ENCODE data around the gene FSTL5.
"Not testable (repeated sequence)": the region's sequence is repeated elsewhere in the genome, so short reads cannot be mapped to it uniquely, and the experiment has no call there.

Gene FSTL5

DNA sequence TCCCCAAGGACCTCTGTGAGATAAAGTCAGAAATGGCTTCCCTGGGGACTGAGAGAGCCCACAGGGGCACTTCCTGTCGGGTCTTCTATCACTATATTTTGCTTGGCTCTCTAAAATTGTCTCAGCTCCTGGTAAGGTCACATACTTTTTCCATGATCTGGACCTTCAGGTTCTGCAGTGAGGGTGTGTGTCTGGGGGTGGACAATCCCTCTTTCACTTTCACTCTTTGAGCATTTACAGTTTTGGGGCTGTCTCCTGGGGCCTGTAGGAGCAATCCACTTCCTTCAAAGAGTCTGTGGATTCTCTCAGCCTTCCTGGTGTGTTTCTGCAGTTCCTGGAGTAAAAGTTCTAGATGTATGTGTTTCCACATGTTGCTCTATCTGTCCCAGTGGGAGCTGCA lies 335.7 kb downstream of the FSTL5 start:
- no peak for DNase-seq

DNA sequence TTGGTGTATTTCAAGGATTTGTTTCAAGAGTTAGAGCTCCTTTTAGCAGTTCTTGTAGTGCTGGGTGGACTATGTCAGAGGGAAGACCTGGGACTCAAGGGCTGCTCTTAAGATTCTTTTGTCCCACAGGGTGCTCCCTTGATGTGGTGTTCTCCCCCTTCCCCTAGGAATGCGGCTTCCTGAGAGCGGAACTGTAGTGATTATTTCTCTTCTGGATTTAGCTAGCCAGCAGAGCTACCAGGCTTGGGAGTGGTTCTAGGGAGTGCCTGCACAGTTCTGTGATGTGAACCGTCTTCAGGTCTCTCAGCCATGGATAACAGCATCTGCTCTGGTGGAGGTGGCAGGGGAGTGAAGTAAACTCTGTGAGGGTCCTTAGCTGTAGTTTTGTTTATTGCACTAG lies 336.8 kb downstream of the FSTL5 start:
- DNase-seq: no peak

DNA sequence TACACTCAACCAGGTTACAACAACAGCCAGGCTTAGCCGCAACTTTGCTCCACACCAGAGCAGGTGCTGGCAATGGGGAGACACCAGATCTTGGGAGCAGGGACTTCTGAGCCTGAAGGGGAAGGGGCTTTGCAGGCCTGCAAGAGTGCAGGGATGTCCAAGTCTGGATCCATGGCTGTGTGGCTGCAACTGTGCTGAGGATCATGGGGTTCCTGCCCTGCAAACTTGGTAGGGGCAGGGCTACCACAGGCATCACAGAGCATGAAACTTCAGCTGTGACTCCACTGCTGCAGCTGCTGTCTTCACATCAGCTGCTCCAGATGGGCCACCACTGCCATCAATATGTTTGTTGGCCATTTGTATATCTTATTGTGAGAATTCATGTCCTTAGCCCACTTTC lies 340.4 kb downstream of the FSTL5 start:
- no peak for DNase-seq

DNA sequence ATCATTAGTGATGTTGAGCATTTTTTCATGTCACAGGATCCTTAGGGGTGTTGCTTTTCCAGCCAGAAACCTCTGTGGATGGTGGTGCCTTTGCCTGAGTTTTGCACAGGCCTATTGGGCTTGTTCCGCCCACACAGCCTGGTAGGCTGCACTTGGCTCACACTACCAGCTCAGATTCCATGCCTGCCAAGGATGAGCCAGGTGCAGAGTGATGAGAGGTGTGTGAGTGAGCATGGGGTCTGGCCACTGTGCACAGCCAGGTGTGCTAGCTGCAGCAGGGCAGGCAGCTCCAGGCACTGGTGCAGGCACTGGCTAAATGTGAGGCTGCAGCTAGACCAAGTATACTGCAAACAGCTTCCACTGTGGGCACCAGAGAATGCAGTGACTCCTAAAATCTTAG lies 341.6 kb downstream of the FSTL5 start:
- no peak for DNase-seq

DNA sequence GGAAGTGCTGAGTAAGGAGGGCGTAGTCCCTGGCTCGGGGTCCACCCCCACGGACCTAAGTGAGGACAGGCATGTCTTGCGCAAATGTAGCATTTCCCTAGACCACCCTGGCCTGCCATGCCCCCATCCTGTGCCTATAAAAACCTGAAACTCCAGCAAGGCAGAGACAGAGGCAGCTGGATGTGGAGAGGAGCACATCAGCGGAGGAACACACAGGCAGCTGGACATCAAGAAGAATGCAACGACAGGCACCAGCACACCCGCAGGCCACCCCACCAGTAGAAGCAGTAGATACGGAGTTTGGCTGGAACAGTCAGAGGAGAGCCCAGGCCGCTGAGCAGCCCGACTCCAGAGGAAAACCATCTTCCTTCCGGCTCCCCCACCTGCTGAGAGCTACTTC lies 345.9 kb downstream of the FSTL5 start:
- no peak for DNase-seq

DNA sequence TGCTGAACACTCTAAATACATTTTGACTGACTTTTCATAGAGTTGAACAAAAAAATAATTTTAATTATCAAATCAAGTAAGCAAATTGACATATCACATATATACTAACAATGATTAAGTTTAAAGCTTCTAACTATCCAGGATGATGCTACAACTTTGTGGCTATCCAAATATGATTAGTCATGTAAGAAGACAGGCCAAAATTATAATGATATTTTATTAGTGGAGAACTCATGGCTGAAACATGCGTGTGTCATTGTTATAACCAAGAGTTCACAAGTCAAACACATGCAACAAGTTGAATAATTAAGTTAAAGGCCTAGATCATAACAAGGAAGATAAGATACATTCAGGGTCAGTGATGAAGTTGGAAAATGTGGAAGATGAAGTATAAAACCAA lies 346.8 kb downstream of the FSTL5 start:
- no peak for DNase-seq

DNA sequence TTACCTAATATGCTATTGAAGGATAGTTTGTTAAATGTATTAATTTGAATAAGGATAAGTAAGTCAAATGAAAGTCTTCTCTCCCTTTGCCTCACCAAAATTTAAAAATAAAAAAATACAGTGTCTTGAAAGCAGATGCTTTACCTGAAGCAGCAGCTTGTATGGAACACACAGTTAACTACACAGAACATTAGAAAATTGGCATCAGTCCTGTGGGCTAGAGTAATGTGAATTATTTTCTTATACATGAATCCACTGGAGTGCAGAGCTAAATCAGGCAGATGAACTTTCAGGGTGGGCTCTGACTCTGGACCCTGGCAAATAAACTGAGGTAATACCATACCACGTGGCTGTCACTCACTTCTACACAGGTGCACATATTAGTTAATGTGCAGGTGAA lies 348.0 kb downstream of the FSTL5 start:
- no peak for DNase-seq

DNA sequence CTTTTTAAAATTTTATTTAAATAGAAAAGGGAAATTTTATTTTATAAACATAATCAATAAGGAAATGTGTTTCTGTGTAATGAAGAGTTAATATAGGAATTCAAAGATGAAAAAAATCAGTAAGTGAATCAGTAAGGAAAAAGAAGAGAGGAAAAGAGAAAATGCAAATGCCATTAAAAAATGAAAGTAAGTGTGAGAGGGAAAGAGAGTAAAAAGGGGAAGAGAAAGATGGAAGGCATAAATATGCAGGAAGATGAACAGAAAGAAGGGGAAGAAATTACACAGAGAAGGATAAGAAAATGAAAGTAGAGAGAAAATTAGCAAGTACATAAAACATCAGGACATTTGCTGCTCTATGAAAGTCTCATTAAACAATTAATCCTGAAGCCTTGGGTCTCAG lies 349.9 kb downstream of the FSTL5 start:
- DNase-seq: no peak

DNA sequence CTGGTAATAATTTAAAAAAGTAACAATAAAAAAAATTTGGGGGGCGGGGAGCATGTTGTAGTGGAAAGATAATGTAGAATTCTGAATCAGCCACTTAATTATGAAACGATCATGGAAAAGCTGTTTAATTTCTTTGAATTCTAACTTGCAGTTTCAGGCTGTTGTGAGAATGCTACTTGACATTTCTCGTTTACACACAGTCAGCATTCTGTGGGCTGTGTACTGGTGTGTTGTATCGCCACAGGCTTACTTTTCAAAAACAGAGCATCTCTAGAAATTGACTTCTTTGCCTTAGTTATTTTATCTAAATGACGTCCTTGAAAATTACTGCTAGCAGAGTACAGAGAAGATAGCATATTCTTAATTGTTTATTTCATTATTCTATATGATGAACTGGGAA lies 350.4 kb downstream of the FSTL5 start:
- DNase-seq: no peak

DNA sequence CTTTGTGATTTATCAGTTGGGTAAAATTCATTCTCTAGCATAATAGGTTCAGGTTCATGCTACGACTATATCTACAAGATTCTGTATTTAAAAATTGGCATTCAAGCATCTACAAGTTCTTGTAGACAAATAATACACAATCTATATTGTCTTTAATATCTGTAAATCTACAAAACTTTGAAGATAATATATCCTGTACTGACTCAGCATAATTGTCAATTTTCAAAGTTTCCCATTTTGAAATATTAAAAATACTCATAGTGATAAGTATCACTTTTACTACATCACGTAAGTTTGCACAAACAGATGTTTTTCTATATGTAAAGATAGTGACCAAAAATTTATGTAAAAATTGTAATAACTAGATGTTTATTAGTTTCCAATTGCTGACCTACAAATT lies 360.6 kb downstream of the FSTL5 start:
- no peak for DNase-seq

DNA sequence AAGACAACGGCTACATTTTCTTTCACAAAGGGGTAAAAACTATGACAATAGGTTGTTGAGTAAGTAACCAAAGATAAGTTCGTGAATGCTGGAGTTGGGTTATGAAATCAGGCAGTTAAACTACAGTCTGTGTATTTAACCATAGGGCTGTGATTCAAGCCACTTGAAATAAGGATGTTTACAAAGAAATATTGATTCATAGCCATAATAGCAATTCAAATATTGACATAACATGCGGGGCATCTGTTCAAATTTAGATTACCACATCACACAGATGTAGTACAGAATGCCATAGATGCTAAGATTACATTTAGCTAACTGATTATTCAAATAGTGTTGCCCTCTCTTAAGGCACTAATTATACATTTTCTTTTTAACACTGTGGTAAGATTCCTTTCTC lies 364.1 kb downstream of the FSTL5 start:
- DNase-seq: no peak

DNA sequence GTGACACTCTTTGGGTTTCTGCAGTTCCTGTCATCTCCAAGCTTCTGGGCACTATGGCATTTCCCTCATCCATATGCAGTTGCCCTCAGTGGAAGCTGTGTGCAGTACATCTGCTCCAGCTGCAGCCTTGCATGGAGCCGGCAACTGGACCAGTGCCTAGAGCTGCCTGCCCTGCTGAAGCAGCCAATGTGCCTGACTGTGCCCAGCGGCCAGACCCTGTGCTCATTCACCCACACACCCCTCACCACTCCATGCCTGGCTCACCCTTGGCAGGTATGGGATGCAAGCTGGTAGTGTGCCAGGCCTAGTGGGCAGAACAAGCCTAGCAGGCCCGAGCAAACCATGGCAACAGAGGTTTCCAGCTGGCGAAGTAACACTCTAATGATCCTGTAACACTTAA lies 370.8 kb downstream of the FSTL5 start:
- DNase-seq: no peak

DNA sequence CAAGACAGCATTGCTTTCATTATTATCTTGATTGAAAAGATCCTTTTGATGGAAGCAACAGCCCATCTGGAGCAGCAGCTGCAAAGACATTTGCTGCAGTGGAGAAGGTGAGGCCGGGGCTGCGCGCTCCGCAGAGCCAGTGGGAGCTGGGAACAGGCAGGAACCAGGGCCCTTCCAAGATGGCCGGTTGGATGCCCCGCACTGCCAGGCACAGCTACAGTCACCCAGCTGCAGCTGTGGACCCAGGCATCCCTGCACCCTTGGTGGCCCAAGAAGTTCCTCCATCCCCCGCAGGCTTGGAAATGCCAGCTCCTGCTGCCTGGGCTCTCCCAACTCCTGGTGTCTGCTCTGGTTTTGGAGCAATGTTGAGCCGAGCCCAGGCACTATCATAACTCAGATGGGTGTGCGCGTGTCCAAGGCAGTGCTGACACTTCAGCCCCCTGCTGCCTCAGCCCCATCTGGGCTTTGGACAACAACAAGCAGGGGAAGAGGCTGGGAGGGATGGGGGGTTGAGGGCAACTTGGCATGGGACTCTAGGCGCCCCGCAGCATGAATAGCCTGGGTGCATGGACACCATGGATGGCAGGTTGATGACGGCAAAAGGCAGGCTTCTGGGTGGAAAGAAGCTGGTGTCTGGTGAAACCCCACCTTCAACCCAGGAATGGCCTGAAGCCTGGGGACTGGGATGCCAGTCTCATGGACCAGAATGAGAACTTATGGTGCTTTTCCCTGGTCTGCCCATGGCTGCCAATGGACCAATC lies 371.8 kb downstream of the FSTL5 start:
- no peak for DNase-seq

DNA sequence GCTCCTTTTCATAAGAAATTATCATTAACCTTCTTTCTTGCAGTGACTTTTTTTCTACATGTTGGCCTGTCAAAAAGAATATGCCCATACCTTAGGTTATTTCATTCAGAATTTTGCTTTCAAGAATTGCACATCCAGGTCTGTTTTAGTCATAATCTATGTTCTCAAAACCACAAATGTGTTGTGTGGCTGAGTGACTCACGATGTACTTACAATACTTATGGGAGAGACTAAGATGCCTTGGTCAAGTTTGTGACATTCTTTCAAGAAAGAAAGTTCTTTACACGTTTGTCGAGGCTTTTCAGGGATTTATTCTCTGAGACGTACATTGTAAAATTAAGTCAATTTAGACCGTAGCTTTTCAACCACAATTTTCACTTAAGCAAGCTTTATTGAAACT lies 396.7 kb downstream of the FSTL5 start:
- no peak for DNase-seq

DNA sequence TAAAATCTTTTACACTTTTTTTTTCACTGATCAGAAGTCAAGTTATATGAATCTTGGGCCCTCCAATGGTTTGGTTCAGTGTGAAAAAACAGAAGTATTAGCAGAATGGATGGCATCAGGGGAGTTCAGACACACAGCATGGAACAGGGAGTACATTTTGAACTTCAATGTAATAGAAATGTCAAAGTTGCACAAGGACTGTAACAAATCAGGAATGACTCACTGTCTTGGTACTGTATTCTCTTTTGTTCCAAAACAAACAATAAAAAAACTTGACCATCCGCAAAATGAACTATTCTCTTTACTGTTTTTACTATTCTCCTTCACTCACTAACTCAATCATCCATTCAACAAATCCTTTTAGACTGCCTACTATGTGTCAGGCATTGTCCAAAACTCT lies 401.0 kb downstream of the FSTL5 start:
- DNase-seq: no peak

DNA sequence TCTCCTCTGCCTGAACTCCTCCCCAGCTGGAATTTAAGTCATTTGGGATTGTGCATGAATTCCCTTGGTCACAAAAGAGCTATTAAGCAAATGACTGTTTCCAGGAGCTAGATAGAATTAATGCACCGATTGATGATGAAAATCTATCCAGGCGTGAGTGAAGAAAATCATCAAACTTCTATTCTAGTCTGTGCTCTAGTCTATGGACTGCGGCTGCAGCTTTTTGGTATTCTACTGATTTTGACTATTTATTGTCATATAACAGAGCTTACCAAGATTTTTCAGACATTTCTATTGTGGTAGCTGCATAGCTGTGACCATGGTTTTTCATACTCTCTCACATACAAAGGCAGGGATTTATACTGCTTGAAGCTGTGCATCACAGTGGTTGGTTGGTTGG lies 403.8 kb downstream of the FSTL5 start:
- DNase-seq: no peak

DNA sequence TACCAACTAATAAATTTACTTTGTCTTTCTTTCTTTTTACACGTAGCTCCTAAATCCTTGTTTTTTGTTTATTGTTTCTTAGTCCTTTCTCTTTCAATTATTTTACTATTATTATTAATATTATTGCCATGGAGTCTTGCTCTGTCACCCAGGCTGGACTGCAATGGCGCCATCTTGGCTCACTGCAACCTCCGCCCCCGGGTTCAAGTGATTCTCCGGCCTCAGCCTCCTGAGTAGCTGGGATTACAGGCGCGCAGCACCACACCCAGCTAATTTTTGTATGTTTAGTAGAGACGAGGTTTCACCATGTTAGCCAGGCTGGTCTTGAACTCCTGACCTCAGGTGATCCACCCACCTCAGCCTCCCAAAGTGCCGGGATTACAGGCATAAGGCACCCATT lies 405.4 kb downstream of the FSTL5 start:
- not testable (repeated sequence) for DNase-seq

DNA sequence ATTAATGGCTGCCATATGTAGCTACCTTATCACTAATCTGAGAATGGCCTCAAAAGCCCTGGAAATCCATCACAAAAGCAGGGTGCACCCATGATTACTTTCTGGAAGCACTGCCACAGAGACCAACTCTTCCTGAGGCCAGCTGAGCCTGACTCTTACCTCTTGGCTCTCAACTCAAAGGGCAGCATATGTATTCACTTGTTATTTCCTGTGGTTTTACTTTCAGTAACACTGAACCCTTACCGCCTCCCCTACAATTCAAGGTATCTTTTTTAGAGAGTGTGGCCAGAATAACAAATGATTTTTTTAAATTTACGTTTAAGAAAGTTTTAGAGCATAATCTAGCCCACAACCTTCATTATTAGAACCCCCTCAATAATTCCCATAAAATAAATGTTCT lies 434.9 kb downstream of the FSTL5 start:
- DNase-seq: no peak

DNA sequence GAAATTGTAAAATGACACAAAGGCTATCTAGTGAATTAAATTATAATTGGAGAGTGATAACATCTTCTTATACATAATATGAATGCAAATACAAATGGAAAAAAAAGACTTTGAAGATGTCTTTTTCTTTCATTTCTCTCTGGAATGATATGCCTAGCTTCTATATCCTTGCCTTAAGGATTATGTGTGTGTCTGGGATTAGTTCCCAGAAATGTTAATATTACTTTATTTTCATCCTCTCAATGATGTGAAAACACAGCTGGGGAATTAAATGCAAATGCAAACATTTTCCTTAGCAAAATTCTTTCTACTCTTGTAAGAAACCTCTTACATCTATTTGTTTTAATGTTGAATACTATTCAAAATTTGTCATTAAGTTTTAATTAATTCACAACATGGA lies 441.9 kb downstream of the FSTL5 start:
- DNase-seq: no peak

DNA sequence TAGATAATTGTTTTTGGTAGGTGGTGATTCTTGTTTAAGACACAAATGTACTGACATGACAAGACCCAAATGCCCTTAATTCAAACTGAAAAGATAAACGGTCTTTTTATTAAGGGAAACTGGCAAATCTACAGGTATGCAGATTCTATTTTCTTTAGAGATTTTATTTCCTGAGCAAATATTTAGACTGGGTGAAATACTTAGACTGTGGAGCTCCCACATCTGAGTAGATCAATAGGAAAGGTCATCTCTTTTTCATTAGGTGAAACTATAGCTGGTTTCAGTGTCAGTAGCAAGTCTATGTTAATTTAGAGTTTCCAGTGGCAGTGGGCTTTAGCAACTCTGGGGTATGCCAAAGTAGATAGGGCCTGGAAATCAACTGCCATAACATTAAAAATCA lies 446.7 kb downstream of the FSTL5 start:
- no peak for DNase-seq

DNA sequence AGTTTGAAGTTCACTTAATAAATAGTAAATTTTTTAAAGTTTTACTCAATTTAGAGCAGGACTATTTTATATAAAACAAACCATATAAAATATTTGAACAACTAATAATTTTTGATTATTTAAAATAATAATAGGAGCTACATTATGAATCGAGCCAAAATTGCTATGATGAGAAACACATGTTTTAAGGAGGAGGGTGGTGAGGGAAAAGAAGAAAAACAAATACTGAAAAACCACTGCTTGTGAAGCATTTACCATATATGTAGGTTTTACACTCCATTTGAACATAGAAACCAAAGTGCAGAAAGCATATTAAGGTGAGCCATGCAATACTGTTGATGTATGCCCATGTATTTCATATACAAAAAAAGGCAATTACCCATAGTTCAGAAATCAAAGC lies 448.9 kb downstream of the FSTL5 start:
- DNase-seq: no peak

DNA sequence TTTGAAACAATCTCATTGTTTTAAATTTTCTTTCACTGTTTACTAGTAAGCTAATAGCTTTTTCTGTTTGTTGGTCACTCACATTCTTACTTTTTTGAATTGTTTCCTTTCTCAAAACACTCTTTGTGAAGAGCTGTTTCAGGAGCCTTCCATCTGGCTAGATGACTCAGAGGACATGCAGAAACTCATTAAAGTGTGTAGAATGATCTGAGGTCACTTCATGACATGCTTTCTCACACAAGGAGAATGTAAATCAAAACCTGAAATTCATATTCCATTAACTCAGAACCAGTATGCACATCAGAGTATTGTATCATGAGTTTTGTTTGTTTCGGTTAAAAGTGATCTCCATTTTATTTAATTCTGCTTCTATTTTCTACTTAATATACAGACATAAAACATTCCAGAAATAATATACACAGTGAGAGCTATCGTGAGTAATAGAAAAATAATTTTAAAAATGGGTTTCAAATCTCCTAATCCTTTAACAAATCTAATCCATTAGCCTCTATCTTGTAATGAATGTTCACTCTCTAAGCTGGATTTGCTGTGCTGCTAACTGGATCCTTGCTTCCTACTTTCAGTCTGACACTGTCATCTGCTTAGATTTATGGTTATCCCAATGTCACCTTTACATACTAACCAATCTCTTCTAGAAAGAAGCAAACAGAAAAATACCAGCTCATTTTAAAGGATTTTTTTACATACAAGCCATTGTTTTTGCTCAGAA lies 449.6 kb downstream of the FSTL5 start:
- no peak for DNase-seq

DNA sequence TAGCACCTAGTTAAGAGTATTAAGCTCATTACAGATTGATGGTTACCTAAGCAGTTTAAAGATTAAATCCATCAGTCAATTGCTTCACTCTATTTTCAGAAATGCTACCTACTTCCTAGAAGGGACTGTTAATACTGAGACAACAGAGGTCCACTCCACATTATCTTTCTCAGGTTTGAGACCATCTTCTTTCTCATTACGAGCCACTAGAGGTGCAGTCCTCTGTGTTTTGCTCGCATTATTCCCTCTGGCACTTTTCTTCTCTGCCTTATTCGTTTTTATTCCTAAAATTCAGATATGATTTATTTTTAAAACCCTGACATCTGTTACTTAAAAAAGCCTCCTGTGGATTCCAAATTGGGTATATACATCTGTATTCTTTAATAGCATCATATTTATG lies 459.1 kb downstream of the FSTL5 start:
- DNase-seq: no peak

DNA sequence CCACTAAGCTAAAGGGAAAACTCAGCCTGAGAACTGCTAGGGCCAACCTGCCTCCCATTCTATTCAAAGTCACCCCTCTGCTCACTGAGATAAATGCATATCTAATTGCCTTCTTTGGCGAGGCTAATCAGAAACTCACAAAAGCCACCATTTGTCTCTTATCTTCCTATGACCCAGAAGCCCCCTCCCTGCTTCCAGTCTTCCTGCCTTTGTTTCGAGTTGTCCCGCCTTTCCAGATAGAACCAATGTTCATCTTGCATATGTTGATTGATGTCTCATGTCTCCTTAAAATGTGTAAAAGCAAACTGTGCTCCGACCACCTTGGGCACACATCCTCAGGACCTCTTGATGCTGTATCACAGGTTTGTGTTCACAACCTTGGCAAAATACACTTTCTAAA lies 459.8 kb downstream of the FSTL5 start:
- DNase-seq: no peak

DNA sequence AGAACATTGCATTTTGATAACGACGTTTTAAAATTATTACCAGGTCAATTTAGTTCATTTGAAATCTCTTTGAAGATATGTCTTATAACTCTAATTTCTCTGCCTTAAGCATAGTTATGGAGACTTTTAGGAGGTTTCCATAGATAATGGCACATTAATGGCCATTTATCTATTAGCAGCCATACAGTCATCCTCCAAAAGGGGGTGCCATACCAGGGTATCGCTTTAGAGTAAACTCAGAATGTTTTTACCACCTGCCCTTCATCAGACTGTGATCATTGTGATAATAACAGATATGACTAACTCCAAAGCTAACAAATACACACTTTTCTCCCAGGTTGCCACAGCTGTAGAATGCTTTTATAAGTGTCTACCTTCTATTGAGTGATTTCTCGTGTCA lies 461.5 kb downstream of the FSTL5 start:
- no peak for DNase-seq

All from CD4-positive, alpha-beta T cell treated with Interleukin-12 subunit alpha and Interleukin-12 subunit beta, for 1 hour (primary cell).